AG08395 (cell line): Measurements from ENCODE around the gene SNX30.

Experiments
- DNase-seq: peaks from one replicate; pipeline ENCODE4 v3.0.0; 2012; ENCODE audit warnings: mixed read lengths, low spot score

The SNX30 gene

DNA sequence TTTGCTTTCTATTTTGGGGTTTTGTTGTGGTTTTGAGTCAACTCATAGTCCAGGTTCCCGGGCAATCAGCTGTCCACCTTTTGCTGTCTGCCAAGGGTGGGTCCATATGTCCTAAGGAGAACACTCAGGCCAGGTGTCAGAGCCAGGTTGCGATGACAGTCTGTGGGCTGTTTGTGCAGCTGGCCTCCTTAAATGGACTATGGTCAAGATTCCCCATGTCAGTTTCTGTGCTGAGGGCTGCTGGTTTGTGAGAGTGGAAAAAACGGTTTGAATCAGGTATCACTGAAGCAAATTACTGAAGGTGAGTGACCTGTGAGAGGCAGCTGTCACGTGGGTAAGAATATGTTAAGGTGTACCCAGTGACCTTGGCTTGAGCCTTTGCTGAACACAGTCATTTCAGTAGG, 33.0 kb downstream of the SNX30 start:
- no peak for DNase-seq

DNA sequence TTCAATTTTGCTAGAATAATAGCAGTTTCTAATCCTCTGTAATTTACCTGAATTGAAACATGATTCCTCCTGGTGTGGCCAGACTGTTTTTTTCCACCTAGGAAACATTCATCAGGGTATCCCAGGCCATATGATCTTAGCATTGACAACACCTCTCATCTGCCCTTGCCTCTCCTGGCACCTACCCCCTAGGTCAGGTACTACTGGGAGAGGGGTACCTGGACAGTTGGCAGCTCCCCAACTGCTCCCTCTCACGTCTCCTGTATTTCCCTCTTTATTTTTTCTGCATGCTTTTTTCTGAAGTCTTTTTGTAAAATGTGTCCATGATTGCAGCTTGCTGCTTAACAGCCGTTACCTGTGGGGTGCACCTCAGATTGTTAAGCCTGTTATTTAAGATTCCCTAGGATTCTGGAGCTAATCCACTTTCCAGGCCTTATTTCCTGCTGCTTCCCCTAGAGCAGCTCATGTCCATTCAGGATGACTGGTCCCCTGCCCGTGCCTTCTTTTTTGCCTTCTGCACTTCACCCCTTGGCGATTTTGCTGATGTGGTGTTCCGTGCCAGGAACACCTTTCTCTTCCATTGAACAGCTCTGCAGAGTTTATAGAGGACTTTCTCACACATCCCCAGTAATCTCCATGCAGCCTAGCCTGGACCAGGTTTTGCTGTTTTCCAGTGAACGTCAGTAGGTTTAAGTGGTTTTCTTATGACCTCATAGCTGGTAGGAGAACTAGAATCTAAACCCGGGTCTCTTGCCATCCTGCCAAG, 33.6 kb downstream of the SNX30 start:
- DNase-seq: no peak

- no peak for DNase-seq
Measured at GRCh38 chr9:112785986-112786385, 35.4 kb downstream of the SNX30 start.

GRCh38 chr9:112786829-112787520, 36.4 kb downstream of the SNX30 start:
- no peak for DNase-seq

- DNase-seq: no peak
Measured at GRCh38 chr9:112787978-112788377, 37.4 kb downstream of the SNX30 start.

- peak; percentile 50 for DNase-seq
Measured at GRCh38 chr9:112789473-112789872, 38.9 kb downstream of the SNX30 start.

GRCh38 chr9:112789891-112790774, 39.6 kb downstream of the SNX30 start:
- no peak for DNase-seq

- DNase-seq: no peak
Measured at GRCh38 chr9:112792670-112793069, 42.1 kb downstream of the SNX30 start.

DNA sequence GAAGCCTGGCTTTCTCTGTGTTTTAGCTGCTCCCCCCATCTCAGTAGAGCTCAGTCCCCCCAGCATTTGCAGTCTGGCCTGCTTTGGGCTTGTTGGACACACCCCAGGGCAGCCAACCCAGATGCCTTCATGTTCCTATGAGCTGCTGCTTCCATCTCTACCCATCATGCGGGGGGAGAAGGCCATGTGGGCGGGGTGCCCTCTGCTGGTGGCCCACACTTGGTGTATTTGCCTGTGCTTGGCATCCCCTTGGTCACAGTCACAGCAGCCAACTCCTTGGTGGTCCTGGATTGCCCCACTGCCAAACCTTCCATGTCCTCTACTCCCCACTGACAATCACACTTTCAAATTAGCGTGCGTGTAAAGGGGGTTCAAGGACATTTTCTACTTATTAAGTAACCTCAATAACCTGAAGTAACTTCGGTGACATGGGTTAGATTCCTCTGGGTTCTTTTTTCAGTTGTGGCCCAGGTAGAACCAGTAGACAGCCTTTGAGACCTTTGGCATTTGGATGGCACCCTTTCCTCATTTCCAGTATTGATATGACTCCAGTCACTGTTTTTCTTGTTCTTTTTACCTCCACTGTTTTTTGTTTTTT, 42.8 kb downstream of the SNX30 start:
- DNase-seq: peak; percentile 81

DNA sequence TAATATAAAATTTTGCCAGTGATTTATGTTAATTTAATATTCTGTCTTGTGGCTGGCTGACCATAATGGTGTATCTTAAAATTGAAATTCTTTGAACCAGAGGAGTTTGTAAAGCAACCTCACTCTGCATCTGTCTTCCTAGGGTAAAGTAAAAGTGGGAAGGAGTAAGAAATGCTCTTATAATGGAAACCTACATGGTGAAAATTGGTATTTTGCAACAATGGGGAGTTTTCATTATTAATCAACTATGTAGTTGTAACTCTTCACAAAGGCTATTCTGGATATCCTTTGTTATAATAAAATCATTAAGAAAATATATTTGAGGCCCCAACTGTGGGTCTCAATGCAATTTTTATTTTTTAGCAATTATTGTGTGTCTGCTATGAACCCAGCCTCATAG, 44.2 kb downstream of the SNX30 start:
- DNase-seq: no peak

GRCh38 chr9:112795921-112796320, 45.4 kb downstream of the SNX30 start:
- no peak for DNase-seq

DNA sequence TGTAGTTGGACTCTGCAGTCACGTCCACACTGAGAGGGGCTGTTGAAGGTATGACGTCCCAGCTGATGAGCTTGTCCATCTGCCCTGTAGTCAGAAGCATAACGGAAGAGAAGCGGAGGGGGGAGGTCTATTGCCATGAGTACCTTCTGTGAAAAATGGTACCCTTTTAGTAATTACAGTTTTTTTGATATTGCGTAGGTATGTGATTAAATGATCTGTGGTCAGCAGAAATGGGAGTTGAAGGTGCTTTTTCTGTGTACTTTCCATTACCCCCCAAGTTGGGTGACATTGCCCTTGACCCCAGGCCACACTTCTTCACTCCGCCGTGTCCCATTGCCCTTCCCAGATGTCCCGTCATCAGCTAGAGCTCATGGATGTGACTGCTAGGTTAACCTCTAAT, 45.9 kb downstream of the SNX30 start:
- DNase-seq: no peak

GRCh38 chr9:112809351-112809848, 58.8 kb downstream of the SNX30 start:
- DNase-seq: no peak

GRCh38 chr9:112809906-112810305, 59.3 kb downstream of the SNX30 start:
- no peak for DNase-seq

GRCh38 chr9:112810696-112811490, 60.3 kb downstream of the SNX30 start:
- DNase-seq: no peak

- no peak for DNase-seq
Measured at GRCh38 chr9:112811518-112811917, 61.0 kb downstream of the SNX30 start.

GRCh38 chr9:112815868-112816267, 65.3 kb downstream of the SNX30 start:
- DNase-seq: no peak

DNA sequence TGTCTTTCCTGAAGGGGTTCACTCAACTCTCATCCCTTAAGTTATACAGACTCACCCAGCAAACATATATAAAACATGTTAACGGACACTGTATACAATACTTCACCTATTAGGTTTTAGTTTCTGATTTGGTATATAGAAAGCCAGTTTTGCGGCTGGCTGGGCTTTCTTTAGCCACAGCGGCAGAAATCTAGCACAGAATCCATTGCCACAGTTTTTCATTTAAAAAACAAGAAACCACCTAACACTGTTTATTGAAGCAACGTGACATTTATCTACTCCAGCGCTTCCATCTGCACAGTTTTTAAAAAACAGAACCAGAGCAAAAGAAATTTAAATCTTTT, 67.3 kb downstream of the SNX30 start:
- no peak for DNase-seq

DNA sequence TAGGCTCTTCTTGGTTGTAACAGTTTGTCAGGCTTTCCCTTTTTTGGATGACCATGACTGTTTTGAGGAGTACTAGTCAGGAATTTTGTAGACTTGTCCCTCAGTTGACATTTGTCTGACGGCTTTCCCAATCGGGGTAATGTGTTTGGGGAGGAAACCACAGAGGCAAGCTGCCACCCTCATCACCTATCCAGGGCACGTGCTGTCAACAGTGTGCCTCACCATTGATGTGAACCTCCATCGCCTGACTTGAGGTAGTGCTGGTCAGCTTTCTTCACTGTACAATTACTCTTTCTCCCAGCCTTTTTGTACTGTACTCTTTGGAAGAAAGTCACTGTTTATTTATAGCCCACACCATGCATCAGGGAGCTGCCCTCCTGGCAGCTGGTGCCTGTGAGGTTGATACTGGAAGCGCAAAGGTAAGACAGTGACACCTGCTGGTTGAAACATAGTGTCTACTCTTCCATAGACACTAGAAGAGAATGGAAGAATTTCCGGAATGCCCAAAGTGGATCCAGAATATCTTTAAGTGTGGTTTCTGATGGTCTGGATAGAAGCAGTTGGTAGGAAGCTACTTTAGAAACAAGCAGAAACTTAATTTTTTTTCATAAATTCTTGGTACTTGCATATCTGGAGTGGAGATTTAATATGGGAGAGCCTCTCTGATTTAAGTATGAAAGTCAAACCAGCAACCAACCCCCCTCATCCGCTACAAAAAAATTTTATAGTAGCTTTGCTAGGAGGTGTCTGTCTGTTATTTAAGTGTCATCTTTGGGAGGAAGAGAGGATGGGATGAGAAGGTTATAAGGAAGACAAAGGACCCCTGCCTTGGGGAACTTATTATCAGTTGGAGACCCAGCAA, 69.3 kb downstream of the SNX30 start:
- peak; percentile 66 for DNase-seq

DNA sequence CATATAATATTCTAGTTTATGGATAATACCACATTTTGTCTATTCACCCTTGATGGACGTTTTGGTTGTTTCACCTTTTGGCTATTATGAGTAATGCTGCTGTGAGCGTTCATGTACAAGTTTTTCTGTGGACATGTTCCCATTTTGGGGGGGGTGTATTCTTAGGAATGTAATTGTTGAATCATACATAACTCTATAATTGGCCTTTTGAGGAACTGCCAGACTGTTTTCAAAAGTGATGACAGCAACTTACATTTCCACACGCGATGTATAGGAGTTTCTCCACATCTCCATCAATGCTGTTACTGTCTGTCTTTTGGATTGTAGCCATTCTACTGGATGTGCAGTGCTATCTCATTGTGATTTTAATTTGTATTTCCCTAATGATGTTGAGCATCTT, 70.3 kb downstream of the SNX30 start:
- peak; percentile 44 for DNase-seq
